CD14-positive monocyte (primary cell): ENCODE data around the gene ROBO2. TPM values are rescaled to one million over a fixed set of nuclear protein-coding genes. Genes with fewer than 3 reads are reported as not detected.

Experiments
- DNase-seq, 3 donors: peaks; one replicate each; pipeline ENCODE4 v3.0.0-alpha.2; 2011 to 2022
- H2AFZ ChIP-seq: 2 replicates; pipeline ENCODE4 v1.6.0; 2012; ENCODE audit warnings: mild to moderate bottlenecking, low read depth, low read length, inconsistent platforms; ENCODE audit not compliant: insufficient read depth, poor library complexity, severe bottlenecking
- H3K27ac ChIP-seq, 2 donors: 1 replicate in 1 of 2; 2 replicates in 1 of 2; pipeline ENCODE4 v1.5.1; 2012 to 2013; ENCODE audit warnings: low read length in 2 of 2, control low read depth in 1 of 2, inconsistent platforms in 1 of 2, low read depth in 1 of 2, mild to moderate bottlenecking in 1 of 2
- H3K27me3 ChIP-seq, 2 donors: one replicate each; pipeline versions ENCODE4 v1.6.0 to v1.6.1; 2011 to 2013; ENCODE audit warnings: low read length in 2 of 2; ENCODE audit not compliant: control insufficient read depth in 2 of 2, insufficient read depth in 2 of 2
- H3K36me3 ChIP-seq, 2 donors: replicated peaks in 1 of 2; 1 replicate in 1 of 2; 2 replicates in 1 of 2; pipeline versions ENCODE4 v1.5.1 to v1.6.1; 2012 to 2013; ENCODE audit warnings: low read length in 2 of 2, control low read depth in 1 of 2, inconsistent platforms in 1 of 2, mild to moderate bottlenecking in 1 of 2; ENCODE audit not compliant: insufficient read depth in 2 of 2, control insufficient read depth in 1 of 2
- H3K4me1 ChIP-seq, 2 donors: 1 replicate in 1 of 2; 2 replicates in 1 of 2; pipeline versions ENCODE4 v1.5.1 to v1.6.1; 2012 to 2013; ENCODE audit warnings: low read length in 2 of 2, control low read depth in 1 of 2, inconsistent platforms in 1 of 2, mild to moderate bottlenecking in 1 of 2, moderate library complexity in 1 of 2; ENCODE audit not compliant: insufficient read depth in 2 of 2, control insufficient read depth in 1 of 2
- H3K4me2 ChIP-seq: replicated peaks from 2 replicates; pipeline ENCODE3; 2012; ENCODE audit warnings: low read length, moderate library complexity, mild to moderate bottlenecking; ENCODE audit not compliant: poor library complexity, severe bottlenecking; ENCODE audit errors: extremely low read depth
- H3K4me3 ChIP-seq, 3 experiments: fragments of 200-600 bp in 1 of 3; sonication (generic) in 1 of 3; replicated peaks in 1 of 3; 1 replicate in 2 of 3; 2 replicates in 1 of 3; pipeline ENCODE4 v1.5.1; 2011 to 2013; ENCODE audit warnings: low read length in 3 of 3, mild to moderate bottlenecking in 3 of 3, control low read depth in 2 of 3, low read depth in 2 of 3, inconsistent platforms in 1 of 3, moderate library complexity in 1 of 3
- H3K79me2 ChIP-seq: 2 replicates; pipeline ENCODE4 v1.6.0; 2012; ENCODE audit warnings: mild to moderate bottlenecking, control low read depth, inconsistent platforms, low read length, moderate library complexity; ENCODE audit not compliant: insufficient read depth
- H3K9ac ChIP-seq: 2 replicates; pipeline ENCODE4 v1.6.0; 2017; ENCODE audit warnings: low read length, mild to moderate bottlenecking; ENCODE audit not compliant: insufficient read depth, poor library complexity, severe bottlenecking
- H3K9me3 ChIP-seq, 2 donors: replicated peaks in 1 of 2; 1 replicate in 1 of 2; 2 replicates in 1 of 2; pipeline versions ENCODE4 v1.5.1 to v1.6.1; 2012 to 2013; ENCODE audit warnings: low read length in 2 of 2, control low read depth in 1 of 2; ENCODE audit not compliant: control insufficient read depth in 1 of 2, insufficient read depth in 1 of 2
- H4K20me1 ChIP-seq: 2 replicates; pipeline ENCODE4 v1.6.0; 2012; ENCODE audit warnings: mild to moderate bottlenecking, low read length, control low read depth, moderate library complexity; ENCODE audit not compliant: insufficient read depth
- H3K27ac Mint-ChIP-seq, 7 donors: one replicate each; pipeline ENCODE4 v1.8.0; 2020; ENCODE audit warnings: mild to moderate bottlenecking in 7 of 7, mixed read lengths in 7 of 7, moderate library complexity in 6 of 7, inconsistent platforms in 2 of 7
- H3K27me3 Mint-ChIP-seq, 3 donors: one replicate each; pipeline ENCODE4 v1.8.0; 2021 to 2022; ENCODE audit warnings: low read depth in 3 of 3, mild to moderate bottlenecking in 3 of 3, mixed read lengths in 3 of 3, moderate library complexity in 3 of 3, inconsistent platforms in 1 of 3
- H3K36me3 Mint-ChIP-seq, 2 donors: one replicate each; pipeline ENCODE4 v1.8.0; 2020; ENCODE audit warnings: mixed read lengths in 2 of 2, inconsistent platforms in 1 of 2, mild to moderate bottlenecking in 1 of 2
- H3K4me1 Mint-ChIP-seq: one replicate; pipeline ENCODE4 v1.8.0; 2020; ENCODE audit warnings: mild to moderate bottlenecking, mixed read lengths
- H3K4me3 Mint-ChIP-seq, 2 donors: one replicate each; pipeline ENCODE4 v1.8.0; 2020; ENCODE audit warnings: mild to moderate bottlenecking in 2 of 2, mixed read lengths in 2 of 2, moderate library complexity in 1 of 2
- H3K9me3 Mint-ChIP-seq, 7 donors: one replicate each; pipeline ENCODE4 v1.8.0; 2020 to 2022; ENCODE audit warnings: mixed read lengths in 7 of 7, mild to moderate bottlenecking in 6 of 7, moderate library complexity in 6 of 7, inconsistent platforms in 2 of 7
- WGBS: methylation state at CpG from one replicate; pipeline ENCODE4 v1.1.5; 2013; ENCODE audit warnings: missing lambda C conversion rate; ENCODE audit not compliant: insufficient coverage; 5-methylcytosine and 5-hydroxymethylcytosine counted together
- intact Hi-C, 2 donors: fragments of 100-400 bp; cut with micrococcal nuclease; formaldehyde crosslinking; loops; one replicate each; pipeline versions ENCODE4 v1.15.0 to v1.15.1; 2023
- polyA plus RNA-seq, 3 donors: library from polyadenylated mRNA; depleted of rRNA in 1 of 3; unstranded in 2 of 3; stranded (reverse) in 1 of 3; fragments of 300-500 nt in 2 of 3; fragments of >200 nt in 1 of 3; fragmentation: Illumina TruSeq in 2 of 3; gene quantifications; 1 replicate in 2 of 3; 2 replicates in 1 of 3; pipeline ENCODE4 v1.2.3, GENCODE V29; 2012 to 2021
- TF ChIP-seq, protein P1 (sequence below): fragments of 200-600 bp; IDR thresholded peaks from one replicate; pipeline ENCODE4 v1.8.0; 2022; ENCODE audit warnings: antibody characterized with exemption, mild to moderate bottlenecking

The ROBO2 gene
- polyA plus RNA-seq, 3 donors, result not detected

DNA sequence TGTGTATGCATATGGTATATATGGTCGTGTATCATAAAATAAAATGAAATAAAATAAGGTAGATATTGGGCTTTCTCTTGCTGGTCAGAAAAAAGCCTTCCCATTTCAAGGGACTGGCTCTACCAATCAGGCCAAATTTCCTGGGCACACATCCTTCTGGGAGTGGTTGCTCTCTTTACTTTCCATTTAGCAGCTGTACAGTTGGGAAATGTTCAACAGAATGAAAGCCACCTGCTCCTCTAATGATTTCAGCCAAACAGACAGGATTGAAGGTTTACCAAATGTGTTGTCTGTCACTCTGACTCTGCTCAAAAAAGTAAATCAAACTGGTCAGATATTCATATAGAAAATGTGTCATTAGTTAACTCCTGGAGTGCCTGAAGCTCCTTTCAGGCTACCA is 380.4 kb downstream of the ROBO2 start:
- no peak overlapping the region for H2AFZ ChIP-seq
- peaks cover 0 to 8% (median 2%) of the 10 kb centered on the region in 7 donors for H3K9me3 Mint-ChIP-seq
- peaks cover 0 to 2% (median 0%) of the 10 kb centered on the region in 3 donors for H3K27me3 Mint-ChIP-seq

DNA sequence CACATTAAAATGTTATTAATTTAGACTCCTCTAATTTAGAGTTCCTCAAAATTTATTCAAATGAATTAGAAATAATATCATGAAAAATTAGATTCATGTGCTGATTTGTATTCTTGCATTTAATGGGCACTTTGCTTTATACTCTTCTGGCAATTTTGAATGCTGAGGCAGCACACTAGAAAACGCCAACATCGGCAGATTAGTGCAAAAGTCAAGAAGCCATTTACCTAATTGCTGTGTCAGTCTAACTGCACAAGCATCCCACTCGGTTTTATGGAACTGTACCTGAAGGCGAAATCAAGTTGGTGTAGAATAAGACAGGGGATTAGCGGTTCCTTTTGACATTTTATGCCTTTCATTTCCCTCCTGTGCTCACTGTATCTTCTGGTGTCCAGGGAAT is 382.0 kb downstream of the ROBO2 start:
- TF ChIP-seq, protein P1, sequence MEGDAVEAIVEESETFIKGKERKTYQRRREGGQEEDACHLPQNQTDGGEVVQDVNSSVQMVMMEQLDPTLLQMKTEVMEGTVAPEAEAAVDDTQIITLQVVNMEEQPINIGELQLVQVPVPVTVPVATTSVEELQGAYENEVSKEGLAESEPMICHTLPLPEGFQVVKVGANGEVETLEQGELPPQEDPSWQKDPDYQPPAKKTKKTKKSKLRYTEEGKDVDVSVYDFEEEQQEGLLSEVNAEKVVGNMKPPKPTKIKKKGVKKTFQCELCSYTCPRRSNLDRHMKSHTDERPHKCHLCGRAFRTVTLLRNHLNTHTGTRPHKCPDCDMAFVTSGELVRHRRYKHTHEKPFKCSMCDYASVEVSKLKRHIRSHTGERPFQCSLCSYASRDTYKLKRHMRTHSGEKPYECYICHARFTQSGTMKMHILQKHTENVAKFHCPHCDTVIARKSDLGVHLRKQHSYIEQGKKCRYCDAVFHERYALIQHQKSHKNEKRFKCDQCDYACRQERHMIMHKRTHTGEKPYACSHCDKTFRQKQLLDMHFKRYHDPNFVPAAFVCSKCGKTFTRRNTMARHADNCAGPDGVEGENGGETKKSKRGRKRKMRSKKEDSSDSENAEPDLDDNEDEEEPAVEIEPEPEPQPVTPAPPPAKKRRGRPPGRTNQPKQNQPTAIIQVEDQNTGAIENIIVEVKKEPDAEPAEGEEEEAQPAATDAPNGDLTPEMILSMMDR, result no peak
- intact Hi-C loops, result no loop called here
- DNase-seq, result no peak
- 100% methylated on average over 2 of the region's 5 CpGs for WGBS
- H3K9me3 Mint-ChIP-seq, result peaks cover 0 to 6% (median 0%) of the 10 kb centered on the region in 7 donors
- no peak overlapping the region for H3K27ac ChIP-seq
- no peaks in the 10 kb centered on the region for H3K27me3 ChIP-seq
- H2AFZ ChIP-seq, result no peak overlapping the region
- H3K27me3 Mint-ChIP-seq, result no peaks in the 10 kb centered on the region
- no peak overlapping the region for H3K4me2 ChIP-seq
- H3K4me1 Mint-ChIP-seq, result no peaks in the 10 kb centered on the region
- no peaks in the 10 kb centered on the region for H3K36me3 Mint-ChIP-seq
- H3K4me3 Mint-ChIP-seq, result no peak overlapping the region
- H3K9ac ChIP-seq, result no peak overlapping the region
- H3K79me2 ChIP-seq, result no peaks in the 10 kb centered on the region
- H3K36me3 ChIP-seq, result no peaks in the 10 kb centered on the region
- H3K4me3 ChIP-seq, result no peak overlapping the region
- no peak overlapping the region for H3K27ac Mint-ChIP-seq
- H4K20me1 ChIP-seq, result no peaks in the 10 kb centered on the region
- no peaks in the 10 kb centered on the region for H3K9me3 ChIP-seq
- H3K4me1 ChIP-seq, result no peaks in the 10 kb centered on the region

More for the DNA sequence above, 380.4 kb downstream of the ROBO2 start:
- Histone ChIP-seq H3K4me2 (no peak overlapping the region), H3K9ac (no peak overlapping the region), H3K27me3 (no peaks in the 10 kb centered on the region), H3K27ac (no peak overlapping the region), H4K20me1 (no peaks in the 10 kb centered on the region), H3K4me3 (no peak overlapping the region), H3K4me1 (no peaks in the 10 kb centered on the region), H3K36me3 (no peaks in the 10 kb centered on the region), H3K9me3 (peaks cover 0 to 11% of the 10 kb centered on the region in 2 donors), H3K79me2 (no peaks in the 10 kb centered on the region)
- no CpG with 5 or more reads among the region's 1 CpG for WGBS
- DNase-seq, result no peak
- H3K27ac Mint-ChIP-seq, result no peak overlapping the region
- no peaks in the 10 kb centered on the region for H3K4me1 Mint-ChIP-seq
- intact Hi-C loops, result no loop called here
- TF ChIP-seq, protein P1, result no peak
- H3K36me3 Mint-ChIP-seq, result no peaks in the 10 kb centered on the region
- H3K4me3 Mint-ChIP-seq, result no peak overlapping the region
